HG03095 (cell line): Measurements from ENCODE around the gene SH2B3.
"Not testable (repeated sequence)": the region's sequence is repeated elsewhere in the genome, so short reads cannot be mapped to it uniquely, and the experiment has no call there.

Experiments used
- ATAC-seq: cut with Tn5 transposase; IDR thresholded peaks from one replicate; pipeline ENCODE4 v1.9.1; 2021; ENCODE audit warnings: moderate library complexity; ENCODE audit not compliant: unreplicated experiment

The SH2B3 gene

GRCh38 chr12:111405859-111406473 lies at the start of gene SH2B3:
TSS of gene SH2B3 (plus strand) at chr12:111405923. CDS start at chr12:111418146, 12,223 bp downstream.
- no peak for ATAC-seq

- ATAC-seq = no peak
Observed at GRCh38 chr12:111359231-111359913, 46.4 kb upstream of the SH2B3 start.

- ATAC-seq = no peak
Observed at GRCh38 chr12:111359914-111360276, 45.8 kb upstream of the SH2B3 start.

GRCh38 chr12:111360325-111360930 lies 45.3 kb upstream of the SH2B3 start:
- ATAC-seq = no peak

GRCh38 chr12:111361073-111361716 lies 44.5 kb upstream of the SH2B3 start:
- no peak for ATAC-seq

- ATAC-seq = no peak
Observed at GRCh38 chr12:111361717-111362576, 43.8 kb upstream of the SH2B3 start.

- no peak for ATAC-seq
Observed at GRCh38 chr12:111362687-111363475, 42.8 kb upstream of the SH2B3 start.

GRCh38 chr12:111363578-111363977 lies 42.1 kb upstream of the SH2B3 start:
- ATAC-seq = no peak

GRCh38 chr12:111366075-111366474 lies 39.6 kb upstream of the SH2B3 start:
- no peak for ATAC-seq

- ATAC-seq = no peak
Observed at GRCh38 chr12:111366583-111366982, 39.1 kb upstream of the SH2B3 start.

- no peak for ATAC-seq
Observed at GRCh38 chr12:111367661-111368221, 38.0 kb upstream of the SH2B3 start.

- no peak for ATAC-seq
Observed at GRCh38 chr12:111368291-111368787, 37.4 kb upstream of the SH2B3 start.

- peak; percentile 90 for ATAC-seq
Observed at GRCh38 chr12:111368788-111369495, 36.8 kb upstream of the SH2B3 start, which contains the start of gene PHETA1. TSS of gene PHETA1 (minus strand) at chr12:111369095. CDS start at chr12:111363427, 5,668 bp downstream.

- ATAC-seq = no peak
Observed at GRCh38 chr12:111369496-111370220, 36.1 kb upstream of the SH2B3 start.

- not testable (repeated sequence) for ATAC-seq
Observed at GRCh38 chr12:111373231-111373630, 32.5 kb upstream of the SH2B3 start.

- no peak for ATAC-seq
Observed at GRCh38 chr12:111377440-111377839, 28.3 kb upstream of the SH2B3 start.

- ATAC-seq = no peak
Observed at GRCh38 chr12:111379942-111380554, 25.7 kb upstream of the SH2B3 start.

GRCh38 chr12:111384596-111384995 lies 21.1 kb upstream of the SH2B3 start:
- ATAC-seq = no peak
